Keratinocyte (primary cell): ENCODE results near the gene FAM241A. TPM values are rescaled to one million over a fixed set of nuclear protein-coding genes. Genes with fewer than 3 reads are reported as not detected.
A peak's percentile ranks its signal among the peaks of the same experiment; 100 is the strongest.

Experiments used
- DNase-seq: peaks from one replicate; pipeline ENCODE4 v3.0.0-alpha.2; 2011; ENCODE audit warnings: low read depth, missing footprints, low spot score
- FAIRE-seq: peaks from 2 replicates; lab custom pipeline; 2011; peaks lifted over from hg19 to GRCh38; lab: Jason Lieb, UNC
- H2AFZ ChIP-seq: 2 replicates; pipeline ENCODE4 v1.6.0; 2012; ENCODE audit warnings: low read length, control low read depth, inconsistent platforms; ENCODE audit not compliant: control insufficient read depth
- H3K27ac ChIP-seq: 2 replicates; pipeline ENCODE4 v1.5.1; 2011; ENCODE audit warnings: low read length; ENCODE audit not compliant: control insufficient read depth, insufficient read depth
- H3K27me3 ChIP-seq: 3 replicates; pipeline ENCODE4 v1.6.0; 2011; ENCODE audit warnings: low read length; ENCODE audit not compliant: control insufficient read depth, insufficient read depth; ENCODE audit errors: extremely low read depth
- H3K36me3 ChIP-seq, 2 experiments: 2 replicates in 1 of 2; 3 replicates in 1 of 2; pipeline ENCODE4 v1.5.1; 2011; ENCODE audit warnings: low read length in 2 of 2, mild to moderate bottlenecking in 1 of 2; ENCODE audit not compliant: control insufficient read depth in 2 of 2, insufficient read depth in 2 of 2; ENCODE audit errors: extremely low read depth in 1 of 2
- H3K4me1 ChIP-seq: 3 replicates; pipeline ENCODE4 v1.5.1; 2011; ENCODE audit warnings: low read length; ENCODE audit not compliant: control insufficient read depth, insufficient read depth; ENCODE audit errors: extremely low read depth
- H3K4me2 ChIP-seq: 3 replicates; pipeline ENCODE4 v1.6.0; 2011; ENCODE audit warnings: low read depth, low read length; ENCODE audit not compliant: control insufficient read depth, insufficient read depth; ENCODE audit errors: extremely low read depth
- H3K4me3 ChIP-seq, 3 experiments: fragments of 200-600 bp in 1 of 3; sonication (generic) in 1 of 3; 2 replicates in 2 of 3; 3 replicates in 1 of 3; pipeline ENCODE4 v1.5.1; 2011 to 2016; ENCODE audit warnings: low read length in 3 of 3, mild to moderate bottlenecking in 3 of 3, control low read depth in 2 of 3, inconsistent platforms in 1 of 3, low read depth in 1 of 3, mixed read lengths in 1 of 3, mixed run types in 1 of 3, moderate library complexity in 1 of 3; ENCODE audit not compliant: control insufficient read depth in 2 of 3, insufficient read depth in 2 of 3; ENCODE audit errors: extremely low read depth in 1 of 3
- H3K79me2 ChIP-seq: 2 replicates; pipeline ENCODE4 v1.6.0; 2012; ENCODE audit warnings: low read length; ENCODE audit not compliant: control insufficient read depth, insufficient read depth
- H3K9ac ChIP-seq: 3 replicates; pipeline ENCODE4 v1.6.0; 2011; ENCODE audit warnings: low read length; ENCODE audit not compliant: control insufficient read depth, insufficient read depth; ENCODE audit errors: extremely low read depth
- H3K9me1 ChIP-seq: 3 replicates; pipeline ENCODE4 v1.6.0; 2011; ENCODE audit warnings: low read length; ENCODE audit not compliant: control insufficient read depth, insufficient read depth; ENCODE audit errors: extremely low read depth
- H3K9me3 ChIP-seq: 2 replicates; pipeline ENCODE4 v1.5.1; 2012; ENCODE audit warnings: low read depth, low read length; ENCODE audit not compliant: control insufficient read depth
- H4K20me1 ChIP-seq: 3 replicates; pipeline ENCODE4 v1.6.0; 2011; ENCODE audit warnings: low read length; ENCODE audit not compliant: control insufficient read depth, insufficient read depth; ENCODE audit errors: extremely low read depth
- EZH2 ChIP-seq: IDR thresholded peaks from one replicate; pipeline ENCODE4 v1.6.1; 2012; ENCODE audit warnings: inconsistent platforms, mild to moderate bottlenecking, low read length, moderate library complexity
- dilution Hi-C: fragments of 300-500 bp; cut with MboI; formaldehyde crosslinking; loops from one replicate; pipeline ENCODE4 v1.7.0; 2020; ENCODE audit warnings: low sequenced_read_pairs; ENCODE audit not compliant: extremely low pct_ligation_motif_present
- polyA plus RNA-seq, 5 experiments: library from polyadenylated mRNA; depleted of rRNA in 3 of 5; stranded (reverse) in 3 of 5; stranded (forward) in 1 of 5; unstranded in 1 of 5; fragments of >200 nt; gene quantifications; 1 replicate in 1 of 5; 2 replicates in 3 of 5; 3 replicates in 1 of 5; pipeline versions ENCODE4 v1.2.1 to v1.2.3, GENCODE V29; 2011 to 2012; ENCODE audit warnings: missing spikeins in 2 of 5, low read depth in 1 of 5, low replicate concordance in 1 of 5
- TF ChIP-seq, protein P1 (sequence below), 3 experiments: IDR thresholded peaks in 1 of 3; conservative IDR thresholded peaks in 1 of 3; optimal IDR thresholded peaks in 1 of 3; 2 replicates in 2 of 3; 3 replicates in 1 of 3; pipeline versions ENCODE3 to v1.5.1; 2011; ENCODE audit warnings: low read length in 3 of 3, mild to moderate bottlenecking in 3 of 3, moderate library complexity in 2 of 3, control low read depth in 1 of 3, inconsistent platforms in 1 of 3; ENCODE audit not compliant: insufficient read depth in 2 of 3; ENCODE audit errors: extremely low read depth in 1 of 3

FAM241A gene
- polyA plus RNA-seq, 1 donor (not counting 4 experiments of a cell fraction or from before 2014, with no cell fraction given), result 2.9 TPM

- Histone ChIP-seq H3K79me2 (no peaks in the 10 kb centered on the region), H3K9me3 (no peaks in the 10 kb centered on the region), H3K9ac (no peak overlapping the region), H3K9me1 (no peaks in the 10 kb centered on the region), H4K20me1 (no peaks in the 10 kb centered on the region), H3K4me3 (no peak overlapping the region), H2AFZ (no peak overlapping the region), H3K27me3 (peaks cover 4% of the 10 kb centered on the region), H3K27ac (no peak overlapping the region), H3K36me3 (no peaks in the 10 kb centered on the region), H3K4me1 (peaks cover 4% of the 10 kb centered on the region), H3K4me2 (no peak overlapping the region)
- dilution Hi-C loops, result no loop called here
- FAIRE-seq, result peak; percentile 52
- DNase-seq, result no peak
- TF ChIP-seq EZH2, result no peak
- TF ChIP-seq, protein P1, sequence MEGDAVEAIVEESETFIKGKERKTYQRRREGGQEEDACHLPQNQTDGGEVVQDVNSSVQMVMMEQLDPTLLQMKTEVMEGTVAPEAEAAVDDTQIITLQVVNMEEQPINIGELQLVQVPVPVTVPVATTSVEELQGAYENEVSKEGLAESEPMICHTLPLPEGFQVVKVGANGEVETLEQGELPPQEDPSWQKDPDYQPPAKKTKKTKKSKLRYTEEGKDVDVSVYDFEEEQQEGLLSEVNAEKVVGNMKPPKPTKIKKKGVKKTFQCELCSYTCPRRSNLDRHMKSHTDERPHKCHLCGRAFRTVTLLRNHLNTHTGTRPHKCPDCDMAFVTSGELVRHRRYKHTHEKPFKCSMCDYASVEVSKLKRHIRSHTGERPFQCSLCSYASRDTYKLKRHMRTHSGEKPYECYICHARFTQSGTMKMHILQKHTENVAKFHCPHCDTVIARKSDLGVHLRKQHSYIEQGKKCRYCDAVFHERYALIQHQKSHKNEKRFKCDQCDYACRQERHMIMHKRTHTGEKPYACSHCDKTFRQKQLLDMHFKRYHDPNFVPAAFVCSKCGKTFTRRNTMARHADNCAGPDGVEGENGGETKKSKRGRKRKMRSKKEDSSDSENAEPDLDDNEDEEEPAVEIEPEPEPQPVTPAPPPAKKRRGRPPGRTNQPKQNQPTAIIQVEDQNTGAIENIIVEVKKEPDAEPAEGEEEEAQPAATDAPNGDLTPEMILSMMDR (optimal IDR thresholded peaks at IDR 0.05 in 1 of 3, IDR thresholded peaks at IDR 0.05 in 1 of 3, conservative IDR thresholded peaks at IDR 0.05 in 1 of 3; ENCODE audit: extremely low read depth in 1 of 3, insufficient read depth in 2 of 3, low read length in 3 of 3), result no peak
These were observed 17.5 kb upstream of the FAM241A start for GRCh38 chr4:112127803-112128202.

DNA sequence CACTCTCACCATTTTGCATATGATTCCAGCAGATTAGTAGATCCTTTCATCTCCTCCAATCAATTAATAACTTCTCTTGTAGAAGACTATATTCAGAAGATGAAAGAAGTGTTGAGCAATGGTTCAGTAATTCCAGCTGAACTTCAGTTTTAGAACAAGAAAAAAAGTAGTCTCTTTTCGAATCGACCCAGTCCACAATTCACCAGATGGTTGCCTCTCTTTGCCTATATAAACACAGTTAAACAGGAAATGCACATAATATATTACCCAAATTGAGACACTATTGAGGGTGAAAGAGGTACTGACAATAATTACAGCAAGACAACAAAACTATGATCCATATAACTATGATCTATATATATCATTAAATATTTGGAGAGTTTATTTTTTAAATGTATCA is 16.8 kb upstream of the FAM241A start:
- TF ChIP-seq, protein P1 (optimal IDR thresholded peaks at IDR 0.05 in 1 of 3, IDR thresholded peaks at IDR 0.05 in 1 of 3, conservative IDR thresholded peaks at IDR 0.05 in 1 of 3; ENCODE audit: extremely low read depth in 1 of 3, insufficient read depth in 2 of 3, low read length in 3 of 3), result no peak
- no peak for TF ChIP-seq EZH2
- H3K36me3 ChIP-seq, result no peaks in the 10 kb centered on the region
- H3K79me2 ChIP-seq, result no peaks in the 10 kb centered on the region
- no peak overlapping the region for H2AFZ ChIP-seq
- FAIRE-seq (no peak), DNase-seq (no peak)
- no peak overlapping the region for H3K9ac ChIP-seq
- no peaks in the 10 kb centered on the region for H3K9me1 ChIP-seq
- peaks cover 4% of the 10 kb centered on the region for H3K4me1 ChIP-seq
- dilution Hi-C loops, result no loop called here
- no peaks in the 10 kb centered on the region for H3K9me3 ChIP-seq
- no peak overlapping the region for H3K4me2 ChIP-seq
- H4K20me1 ChIP-seq, result no peaks in the 10 kb centered on the region
- H3K27ac ChIP-seq, result no peak overlapping the region
- H3K4me3 ChIP-seq, result no peak overlapping the region
- peaks cover 4% of the 10 kb centered on the region for H3K27me3 ChIP-seq
